Fibroblast of villous mesenchyme (primary cell): ENCODE measurements around the gene C17orf100. TPM values are rescaled to one million over a fixed set of nuclear protein-coding genes. Genes with fewer than 3 reads are reported as not detected.
A peak's percentile ranks its signal among the peaks of the same experiment; 100 is the strongest.
"Not testable (repeated sequence)": the region's sequence is repeated elsewhere in the genome, so short reads cannot be mapped to it uniquely, and the experiment has no call there.

Source experiments
- DNase-seq: peaks from one replicate; pipeline ENCODE4 v3.0.0-alpha.2; 2010; ENCODE audit warnings: low read depth
- H3K4me3 ChIP-seq: 2 replicates; pipeline ENCODE4 v1.5.1; 2011; ENCODE audit warnings: low read depth, mild to moderate bottlenecking, low read length
- CTCF ChIP-seq: IDR thresholded peaks from 2 replicates; pipeline ENCODE4 v1.5.1; 2012; ENCODE audit warnings: low read depth, mild to moderate bottlenecking, low read length; ENCODE audit not compliant: insufficient read depth
- total RNA-seq: library from RNA; depleted of rRNA; stranded (reverse); fragments of >200 nt; gene quantifications from 2 replicates; pipeline ENCODE4 v1.2.3, GENCODE V29; 2012

C17orf100 gene
- total RNA-seq, 1 donor, result 0.43 TPM

GRCh38 chr17:6654841-6655731 lies 3.5 kb downstream of the C17orf100 start:
- no peak for DNase-seq
- TF ChIP-seq CTCF, result no peak
- peak overlapping the region; percentile 12 for H3K4me3 ChIP-seq

- not testable (repeated sequence) for H3K4me3 ChIP-seq, DNase-seq
Observed at GRCh38 chr17:6655732-6656361, 4.3 kb downstream of the C17orf100 start.

- not testable (repeated sequence) for DNase-seq, H3K4me3 ChIP-seq
Observed at GRCh38 chr17:6656797-6657632, 5.5 kb downstream of the C17orf100 start.

- no peak for TF ChIP-seq CTCF
- no peak for DNase-seq
- no peak overlapping the region for H3K4me3 ChIP-seq
Observed at GRCh38 chr17:6657633-6658287, 6.2 kb downstream of the C17orf100 start.

GRCh38 chr17:6658411-6658810 lies 6.8 kb downstream of the C17orf100 start:
- not testable (repeated sequence) for DNase-seq, H3K4me3 ChIP-seq

- no peak for TF ChIP-seq CTCF
- H3K4me3 ChIP-seq, result no peak overlapping the region
- no peak for DNase-seq
Observed at GRCh38 chr17:6660101-6660500, 8.5 kb downstream of the C17orf100 start.

- TF ChIP-seq CTCF, result no peak
- no peak overlapping the region for H3K4me3 ChIP-seq
- DNase-seq, result no peak
Observed at GRCh38 chr17:6660805-6661463, 9.4 kb downstream of the C17orf100 start.
